HCT116 (cell line): Measurements from ENCODE around the gene CUL9. TPM values are rescaled to one million over a fixed set of nuclear protein-coding genes. Genes with fewer than 3 reads are reported as not detected.

Experiments used
- ATAC-seq: fragments of 200-7000 bp; cut with Tn5 transposase; 2 replicates; pipeline ENCODE4 v1.9.1; 2020; ENCODE audit warnings: mild to moderate bottlenecking, moderate library complexity
- BruUV-seq: library from RNA; stranded (reverse); fragments of 400-500 nt; replicated peaks from 2 replicates; lab custom pipeline; 2021; lab: Mats Ljungman, UMichigan
- CTCF ChIA-PET: fragments of 300-600 bp; sonication (Branson Sonifier 250); formaldehyde crosslinking; loops from one replicate; lab custom pipeline; 2021; ENCODE audit warnings: antibody characterized with exemption; lab: Charles Lee
- POLR2A ChIA-PET: fragments of 300-600, 350-600 bp; sonication (Branson Sonifier 250); formaldehyde crosslinking; loops from one replicate; lab custom pipeline; 2021; ENCODE audit warnings: antibody characterized with exemption; lab: Charles Lee
- RAD21 ChIA-PET, 2 experiments: fragments of 300-600 bp; sonication (Branson Sonifier 250); formaldehyde crosslinking; loops; one replicate each; lab custom pipeline; 2023; ENCODE audit warnings: low total read pairs in 2 of 2; ENCODE audit not compliant: uncharacterized antibody in 2 of 2, unreplicated experiment in 2 of 2, low non-redundant PET in 1 of 2; lab: Charles Lee
- DNase-seq: peaks from one replicate; pipeline ENCODE4 v3.0.0-alpha.2; 2010; ENCODE audit warnings: low read depth, low spot score
- H2AFZ ChIP-seq: fragments of 200-600 bp; shearing (Covaris generic), sonication (generic); 2 replicates; pipeline ENCODE4 v1.6.1; 2017; ENCODE audit warnings: low read depth, mixed run types, mixed read lengths, antibody characterized with exemption, low read length; ENCODE audit not compliant: poor library complexity, severe bottlenecking
- H3K27ac ChIP-seq: 2 replicates; pipeline ENCODE4 v1.5.1; 2012; ENCODE audit warnings: low read depth, low read length
- H3K27me3 ChIP-seq: fragments of 200-600 bp; sonication (generic); 2 replicates; pipeline ENCODE4 v1.6.1; 2016; ENCODE audit warnings: mixed run types, low read length, mixed read lengths; ENCODE audit not compliant: insufficient read depth
- H3K36me3 ChIP-seq, 2 experiments: fragments of 200-500 bp in 1 of 2; fragments of 200-600 bp in 1 of 2; sonication (Bioruptor generic) in 1 of 2; sonication (generic) in 1 of 2; 2 replicates each; pipeline versions ENCODE4 v1.5.1 to v1.6.1; 2014 to 2016; ENCODE audit warnings: low read length in 2 of 2, inconsistent platforms in 1 of 2, mixed read lengths in 1 of 2, mixed run types in 1 of 2; ENCODE audit not compliant: insufficient read depth in 2 of 2, control insufficient read depth in 1 of 2
- H3K4me1 ChIP-seq, 2 experiments: fragments of 200-600 bp in 1 of 2; sonication (generic) in 1 of 2; 2 replicates each; pipeline versions ENCODE4 v1.5.1 to v1.6.1; 2012 to 2017; ENCODE audit warnings: low read length in 2 of 2, inconsistent platforms in 1 of 2, mild to moderate bottlenecking in 1 of 2, mixed read lengths in 1 of 2, mixed run types in 1 of 2, moderate library complexity in 1 of 2; ENCODE audit not compliant: insufficient read depth in 2 of 2, control insufficient read depth in 1 of 2
- H3K4me2 ChIP-seq: fragments of 200-600 bp; sonication (generic); 2 replicates; pipeline ENCODE4 v1.6.1; 2017; ENCODE audit warnings: mixed run types, low read length, mixed read lengths
- H3K4me3 ChIP-seq, 2 experiments: fragments of 200-600 bp in 1 of 2; sonication (generic) in 1 of 2; replicated peaks in 1 of 2; 2 replicates each; pipeline ENCODE4 v1.5.1; 2011 to 2016; ENCODE audit warnings: low read length in 2 of 2, control low read depth in 1 of 2, low read depth in 1 of 2, mild to moderate bottlenecking in 1 of 2, mixed read lengths in 1 of 2, mixed run types in 1 of 2
- H3K79me2 ChIP-seq: fragments of 200-600 bp; sonication (generic); 2 replicates; pipeline ENCODE4 v1.6.1; 2017; ENCODE audit warnings: mild to moderate bottlenecking, mixed run types, low read length, moderate library complexity, mixed read lengths; ENCODE audit not compliant: insufficient read depth
- H3K9ac ChIP-seq: fragments of 200-600 bp; sonication (generic); 2 replicates; pipeline ENCODE4 v1.6.1; 2016; ENCODE audit warnings: low read length, mixed read lengths
- H3K9me2 ChIP-seq: fragments of 200-600 bp; sonication (generic), shearing (Covaris generic); 2 replicates; pipeline ENCODE4 v1.6.1; 2017; ENCODE audit warnings: mixed run types, mild to moderate bottlenecking, moderate library complexity; ENCODE audit not compliant: insufficient read depth
- H3K9me3 ChIP-seq, 2 experiments: fragments of 200-500 bp in 1 of 2; fragments of 200-600 bp in 1 of 2; sonication (Bioruptor generic) in 1 of 2; sonication (generic) in 1 of 2; 2 replicates each; pipeline ENCODE4 v1.6.1; 2014 to 2017; ENCODE audit warnings: low read length in 2 of 2, mixed read lengths in 2 of 2, inconsistent platforms in 1 of 2, low read depth in 1 of 2, mild to moderate bottlenecking in 1 of 2, mixed run types in 1 of 2, moderate library complexity in 1 of 2; ENCODE audit not compliant: control insufficient read depth in 1 of 2, insufficient read depth in 1 of 2
- H4K20me1 ChIP-seq: fragments of 200-600 bp; sonication (generic), shearing (Covaris generic); 2 replicates; pipeline ENCODE4 v1.6.1; 2017; ENCODE audit warnings: mixed run types, mild to moderate bottlenecking, moderate library complexity; ENCODE audit not compliant: insufficient read depth
- ATF3 ChIP-seq: IDR thresholded peaks from 2 replicates; pipeline ENCODE4 v1.6.1; 2012
- CBX3 ChIP-seq: IDR thresholded peaks from 2 replicates; pipeline ENCODE4 v1.6.1; 2012; ENCODE audit warnings: low read depth
- CEBPB ChIP-seq: IDR thresholded peaks from 2 replicates; pipeline ENCODE4 v1.6.1; 2012; ENCODE audit warnings: low read depth
- CTCF ChIP-seq, 3 experiments: fragments of 200-600 bp in 1 of 3; sonication (generic) in 1 of 3; IDR thresholded peaks in 2 of 3; conservative IDR thresholded peaks in 1 of 3; 2 replicates each; pipeline ENCODE4 v1.5.1; 2012 to 2017; ENCODE audit warnings: low read depth in 2 of 3, low read length in 2 of 3, antibody characterized with exemption in 1 of 3, borderline replicate concordance in 1 of 3, control low read depth in 1 of 3, mild to moderate bottlenecking in 1 of 3, mixed read lengths in 1 of 3, mixed run types in 1 of 3, moderate library complexity in 1 of 3; ENCODE audit not compliant: insufficient read depth in 1 of 3
- EGR1 ChIP-seq: IDR thresholded peaks from 2 replicates; pipeline ENCODE4 v1.6.1; 2012; ENCODE audit warnings: low read depth
- EZH2 ChIP-seq: fragments of 200-600 bp; sonication (generic); IDR thresholded peaks from 2 replicates; pipeline ENCODE4 v1.6.1; 2017; ENCODE audit warnings: antibody characterized with exemption, mixed run types
- EZH2phosphoT487 ChIP-seq: fragments of 200-600 bp; IDR thresholded peaks from 2 replicates; pipeline ENCODE4 v1.6.1; 2018; ENCODE audit warnings: antibody characterized with exemption, borderline replicate concordance
- MAX ChIP-seq: IDR thresholded peaks from 2 replicates; pipeline ENCODE4 v1.6.1; 2012
- POLR2A ChIP-seq: IDR thresholded peaks from 2 replicates; pipeline ENCODE4 v1.7.0; 2011; ENCODE audit warnings: borderline replicate concordance; ENCODE audit not compliant: insufficient read depth, insufficient read length; ENCODE audit errors: extremely low read depth
- RAD21 ChIP-seq: IDR thresholded peaks from 2 replicates; pipeline ENCODE4 v1.6.1; 2012; ENCODE audit warnings: low read depth, mild to moderate bottlenecking
- SIN3A ChIP-seq: IDR thresholded peaks from 2 replicates; pipeline ENCODE4 v1.6.1; 2012; ENCODE audit warnings: low read depth
- TCF7L2 ChIP-seq: IDR thresholded peaks from 2 replicates; pipeline ENCODE4 v1.7.0; 2011; ENCODE audit warnings: borderline replicate concordance, inconsistent platforms; ENCODE audit not compliant: insufficient read depth, insufficient read length; ENCODE audit errors: extremely low read depth
- YY1 ChIP-seq: IDR thresholded peaks from 2 replicates; pipeline ENCODE4 v1.6.1; 2011; ENCODE audit warnings: low read length, low read depth, moderate library complexity, mild to moderate bottlenecking; ENCODE audit not compliant: insufficient replicate concordance; ENCODE audit errors: extremely low read depth
- ZBTB33 ChIP-seq: IDR thresholded peaks from 2 replicates; pipeline ENCODE4 v1.6.1; 2011; ENCODE audit warnings: mild to moderate bottlenecking, low read length, moderate library complexity; ENCODE audit not compliant: insufficient replicate concordance; ENCODE audit errors: extremely low read depth
- ZNF274 ChIP-seq: fragments of 200-500 bp; sonication (Bioruptor generic); IDR thresholded peaks from 2 replicates; pipeline ENCODE4 v1.6.1; 2014; ENCODE audit warnings: mild to moderate bottlenecking, low read depth, low read length, inconsistent platforms
- intact Hi-C: fragments of 100-400 bp; cut with micrococcal nuclease; formaldehyde crosslinking; loops from 2 replicates; pipeline ENCODE4 v1.10.0; 2022
- total RNA-seq: library from RNA; stranded (reverse); gene quantifications from one replicate; pipeline ENCODE4 v1.2.1, GENCODE V29; 2021; ENCODE audit not compliant: unreplicated experiment

CUL9 gene
- total RNA-seq, 1 experiment from 2014 or later = 36.5 TPM

- Histone ChIP-seq H4K20me1 (no peaks in the 10 kb centered on the region), H3K9me3 (no peaks in the 10 kb centered on the region), H2AFZ (no peak overlapping the region), H3K27me3 (no peaks in the 10 kb centered on the region), H3K36me3 (peaks cover 7 to 8% of the 10 kb centered on the region in 2 experiments; a peak in 2 of 4 replicates), H3K9me2 (no peaks in the 10 kb centered on the region), H3K4me1 (peaks cover 0 to 1% of the 10 kb centered on the region in 2 experiments; a peak in 1 of 4 replicates), H3K4me3 (no peak overlapping the region), H3K4me2 (no peak overlapping the region), H3K9ac (no peak overlapping the region), H3K79me2 (0 out of 2 replicates have a peak, but pooled peaks cover 3% of the 10 kb centered on the region), H3K27ac (no peak overlapping the region)
- ATAC-seq (no peak), DNase-seq (no peak)
- POLR2A ChIA-PET = no interaction called here
- intact Hi-C loops = no loop called here
- RAD21 ChIA-PET = no interaction called here
- CTCF ChIA-PET = interaction anchor here (1.1 kb wide), 1 partner anchor 8 kb away, joined by 3 read pairs; the partner anchor contains the start of gene DNPH1
- no peak for TF ChIP-seq ATF3
- no peak for TF ChIP-seq CTCF (IDR thresholded peaks at IDR 0.05 in 2 of 3, conservative IDR thresholded peaks at IDR 0.05 in 1 of 3; ENCODE audit: borderline replicate concordance in 1 of 3, insufficient read depth in 1 of 3, low read depth in 2 of 3, low read length in 2 of 3)
- TF ChIP-seq RAD21 = no peak
- TF ChIP-seq YY1 = no peak
- no peak for TF ChIP-seq EZH2phosphoT487
- TF ChIP-seq POLR2A = no peak
- no peak for TF ChIP-seq ZNF274
- no peak for TF ChIP-seq MAX
- TF ChIP-seq SIN3A = no peak
- TF ChIP-seq EGR1 = no peak
- no peak for TF ChIP-seq TCF7L2
- no peak for TF ChIP-seq CEBPB
- no peak for TF ChIP-seq EZH2
- no peak for TF ChIP-seq CBX3
- TF ChIP-seq ZBTB33 = no peak
- BruUV-seq = no TSS peak
These were observed 39.3 kb downstream of the CUL9 start for GRCh38 chr6:43221046-43221972.
